B cell (primary cell): ENCODE measurements around the gene CTSA.

ENCODE experiments used
- CTCF ChIP-seq: fragments of 200-600 bp; IDR thresholded peaks from one replicate; pipeline ENCODE4 v1.8.0; 2022; ENCODE audit warnings: antibody characterized with exemption, mild to moderate bottlenecking
- EZH2 ChIP-seq: IDR thresholded peaks from 2 replicates; pipeline ENCODE4 v1.6.1; 2012; ENCODE audit warnings: borderline replicate concordance, low read depth, mild to moderate bottlenecking, moderate library complexity, low read length; ENCODE audit not compliant: insufficient read depth, poor library complexity, severe bottlenecking

GRCh38 chr20:45910670-45911485 lies 19.7 kb downstream of the CTSA start:
- TF ChIP-seq CTCF (no peak), EZH2 (no peak)
